K562 (cell line): ENCODE results near the gene PHYH. TPM values are rescaled to one million over a fixed set of nuclear protein-coding genes. Genes with fewer than 3 reads are reported as not detected.
A peak's percentile ranks its signal among the peaks of the same experiment; 100 is the strongest.

Source experiments
- ADNP ChIP-seq: fragments of 200-800 bp; sonication (Bioruptor generic); IDR thresholded peaks from 2 replicates; pipeline ENCODE4 v1.6.1; 2016; ENCODE audit warnings: missing genetic modification characterization, missing compliant biosample characterization
- CAMTA2 ChIP-seq: fragments of 250-450 bp; sonication (Bioruptor Pico); conservative IDR thresholded peaks from 2 replicates; pipeline ENCODE4 v1.5.1; 2022
- CTCFL ChIP-seq: IDR thresholded peaks from 2 replicates; pipeline ENCODE4 v1.6.1; 2011; ENCODE audit warnings: borderline replicate concordance, low read depth, mild to moderate bottlenecking, moderate library complexity, low read length; ENCODE audit not compliant: insufficient read depth, poor library complexity, severe bottlenecking
- DMBX1 ChIP-seq: fragments of 250-450 bp; sonication (Bioruptor Pico); IDR thresholded peaks from 2 replicates; pipeline ENCODE4 v1.8.0; 2022; ENCODE audit warnings: inconsistent platforms, mild to moderate bottlenecking, moderate library complexity, borderline replicate concordance
- KDM1A ChIP-seq, 2 experiments: fragments of 450-650 bp; IDR thresholded peaks; 2 replicates each; pipeline ENCODE4 v1.6.1; 2016; ENCODE audit warnings: mild to moderate bottlenecking in 2 of 2
- KDM5B ChIP-seq: fragments of 200-600 bp; sonication (generic); IDR thresholded peaks from 2 replicates; pipeline ENCODE4 v1.6.1; 2012; ENCODE audit warnings: low read depth, mild to moderate bottlenecking, moderate library complexity, low read length, control low read depth, inconsistent platforms; ENCODE audit not compliant: insufficient replicate concordance
- NCOR1 ChIP-seq: fragments of 450-650 bp; IDR thresholded peaks from 2 replicates; pipeline ENCODE4 v1.6.1; 2016; ENCODE audit warnings: mild to moderate bottlenecking, moderate library complexity
- NR2C1 ChIP-seq, 2 experiments: fragments of 450-650 bp; IDR thresholded peaks; 2 replicates each; pipeline ENCODE4 v1.6.1; 2017; ENCODE audit warnings: mild to moderate bottlenecking in 2 of 2, antibody characterized with exemption in 1 of 2, inconsistent platforms in 1 of 2, missing compliant biosample characterization in 1 of 2, missing genetic modification characterization in 1 of 2
- RAD21 ChIP-seq, 2 experiments: fragments of 250-450 bp in 1 of 2; fragments of 450-650 bp in 1 of 2; sonication (Bioruptor Pico) in 1 of 2; formaldehyde crosslinking in 1 of 2; IDR thresholded peaks in 1 of 2; conservative IDR thresholded peaks in 1 of 2; 2 replicates each; pipeline versions ENCODE4 v1.4.0 to v1.8.0; 2020 to 2022; ENCODE audit warnings: mild to moderate bottlenecking in 2 of 2, moderate library complexity in 1 of 2
- RBFOX2 ChIP-seq: fragments of 200-400 bp; formaldehyde crosslinking; IDR thresholded peaks from 2 replicates; pipeline ENCODE4 v1.6.1; 2017; ENCODE audit warnings: low read depth, mild to moderate bottlenecking, low read length, moderate library complexity
- RCOR1 ChIP-seq, 2 experiments: IDR thresholded peaks; 2 replicates each; pipeline ENCODE4 v1.6.1; 2012; ENCODE audit warnings: low read depth in 2 of 2, low read length in 2 of 2, borderline replicate concordance in 1 of 2, improper control_type of control experiment in 1 of 2
- SMAD4 ChIP-seq: fragments of 250-450 bp; sonication (Bioruptor Pico); conservative IDR thresholded peaks from 2 replicates; pipeline ENCODE4 v1.8.0; 2021; ENCODE audit warnings: inconsistent platforms, mild to moderate bottlenecking, moderate library complexity
- ZNF384 ChIP-seq: IDR thresholded peaks from 2 replicates; pipeline ENCODE4 v1.6.1; 2012; ENCODE audit warnings: low read depth, low read length, improper control_type of control experiment
- ZNF395 ChIP-seq: fragments of 200-800 bp; sonication (Bioruptor generic); IDR thresholded peaks from 2 replicates; pipeline ENCODE4 v1.6.1; 2017; ENCODE audit warnings: missing genetic modification characterization, missing compliant biosample characterization
- ZNF695 ChIP-seq: fragments of 450-650 bp; formaldehyde crosslinking; IDR thresholded peaks from 2 replicates; pipeline ENCODE4 v1.4.0; 2020; ENCODE audit warnings: mild to moderate bottlenecking, moderate library complexity
- polyA plus RNA-seq, 8 experiments: library from polyadenylated mRNA; depleted of rRNA in 4 of 8; stranded (reverse) in 5 of 8; unstranded in 3 of 8; fragments of >200 nt; fragmentation: Nextera tagmentation in 2 of 8; fragmentation: Illumina TruSeq in 1 of 8; extraction: Ambion mirVana in 2 of 8; extraction: Trizol in 1 of 8; gene quantifications; 2 replicates each; pipeline versions ENCODE4 v1.2.1 to v1.2.3, GENCODE V29; 2011 to 2014; ENCODE audit warnings: inconsistent platforms in 1 of 8, missing spikeins in 1 of 8
- total RNA-seq, 7 experiments: library from RNA; depleted of rRNA in 6 of 7; stranded (reverse); fragments of >200 nt in 6 of 7; fragmentation: Illumina TruSeq in 2 of 7; extraction: Trizol in 2 of 7; gene quantifications; 2 replicates each; pipeline versions ENCODE4 v1.2.1 to v1.2.3, GENCODE V29; 2011 to 2021; ENCODE audit warnings: low replicate concordance in 1 of 7
- TF ChIP-seq, protein P1 (sequence below): sonication (generic); formaldehyde crosslinking; IDR thresholded peaks from 2 replicates; pipeline ENCODE4 v1.8.0; 2022; ENCODE audit warnings: missing genetic modification reagents, mild to moderate bottlenecking, moderate library complexity, borderline replicate concordance
- TF ChIP-seq, protein P2 (sequence below), 3 experiments: IDR thresholded peaks in 2 of 3; conservative IDR thresholded peaks in 1 of 3; 2 replicates each; pipeline ENCODE4 v1.5.1; 2011 to 2012; ENCODE audit warnings: low read length in 3 of 3, mild to moderate bottlenecking in 3 of 3, control low read depth in 2 of 3, improper control_type of control experiment in 1 of 3, inconsistent platforms in 1 of 3, low read depth in 1 of 3, mixed read lengths in 1 of 3, moderate library complexity in 1 of 3; ENCODE audit not compliant: insufficient read depth in 2 of 3
- TF ChIP-seq, protein P3 (sequence below): fragments of 200-800 bp; sonication (Bioruptor generic); IDR thresholded peaks from 2 replicates; pipeline ENCODE4 v1.6.1; 2017; ENCODE audit warnings: missing genetic modification characterization, missing compliant biosample characterization

PHYH gene
- total and polyA plus RNA-seq, 9 of the 15 experiments (the other 6 are each of a cell fraction or from before 2014, with no cell fraction given) = 3.8 to 6.9 (median 5.7) TPM

- TF ChIP-seq, protein P1, sequence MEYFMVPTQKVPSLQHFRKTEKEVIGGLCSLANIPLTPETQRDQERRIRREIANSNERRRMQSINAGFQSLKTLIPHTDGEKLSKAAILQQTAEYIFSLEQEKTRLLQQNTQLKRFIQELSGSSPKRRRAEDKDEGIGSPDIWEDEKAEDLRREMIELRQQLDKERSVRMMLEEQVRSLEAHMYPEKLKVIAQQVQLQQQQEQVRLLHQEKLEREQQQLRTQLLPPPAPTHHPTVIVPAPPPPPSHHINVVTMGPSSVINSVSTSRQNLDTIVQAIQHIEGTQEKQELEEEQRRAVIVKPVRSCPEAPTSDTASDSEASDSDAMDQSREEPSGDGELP = peak; percentile 40; the same call in 1 of the 2 replicates
- TF ChIP-seq CTCFL (peak; percentile 23), CAMTA2 (CRISPR knock-in tag) (no peak), SMAD4 (peak; percentile 21; the same call in 1 of the 2 replicates), ZNF384 (0 out of 2 replicates have a peak, but pooled peaks have one; percentile 25), RCOR1 (IDR thresholded peaks at IDR 0.05; ENCODE audit: borderline replicate concordance in 1 of 2, low read depth in 2 of 2, low read length in 2 of 2) (peak; percentile 7 to 65; a peak in 3 of 4 replicates), KDM5B (no peak), RAD21 (CRISPR knock-in tag; conservative IDR thresholded peaks at IDR 0.05 in 1 of 2, IDR thresholded peaks at IDR 0.05 in 1 of 2) (peak; percentile 43 to 78), NR2C1 (IDR thresholded peaks at IDR 0.05) (peak; percentile 67), NR2C1 (tag; IDR thresholded peaks at IDR 0.05) (peak; percentile 69), DMBX1 (no peak), NCOR1 (peak; percentile 46), RBFOX2 (peak; percentile 34; the same call in 1 of the 2 replicates), ADNP (no peak), KDM1A (IDR thresholded peaks at IDR 0.05) (peak; percentile 12 to 32; a peak in 1 of 4 replicates), ZNF695 (no peak), ZNF395 (peak; percentile 45; the same call in 1 of the 2 replicates)
- TF ChIP-seq, protein P2, sequence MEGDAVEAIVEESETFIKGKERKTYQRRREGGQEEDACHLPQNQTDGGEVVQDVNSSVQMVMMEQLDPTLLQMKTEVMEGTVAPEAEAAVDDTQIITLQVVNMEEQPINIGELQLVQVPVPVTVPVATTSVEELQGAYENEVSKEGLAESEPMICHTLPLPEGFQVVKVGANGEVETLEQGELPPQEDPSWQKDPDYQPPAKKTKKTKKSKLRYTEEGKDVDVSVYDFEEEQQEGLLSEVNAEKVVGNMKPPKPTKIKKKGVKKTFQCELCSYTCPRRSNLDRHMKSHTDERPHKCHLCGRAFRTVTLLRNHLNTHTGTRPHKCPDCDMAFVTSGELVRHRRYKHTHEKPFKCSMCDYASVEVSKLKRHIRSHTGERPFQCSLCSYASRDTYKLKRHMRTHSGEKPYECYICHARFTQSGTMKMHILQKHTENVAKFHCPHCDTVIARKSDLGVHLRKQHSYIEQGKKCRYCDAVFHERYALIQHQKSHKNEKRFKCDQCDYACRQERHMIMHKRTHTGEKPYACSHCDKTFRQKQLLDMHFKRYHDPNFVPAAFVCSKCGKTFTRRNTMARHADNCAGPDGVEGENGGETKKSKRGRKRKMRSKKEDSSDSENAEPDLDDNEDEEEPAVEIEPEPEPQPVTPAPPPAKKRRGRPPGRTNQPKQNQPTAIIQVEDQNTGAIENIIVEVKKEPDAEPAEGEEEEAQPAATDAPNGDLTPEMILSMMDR (IDR thresholded peaks at IDR 0.05 in 2 of 3, conservative IDR thresholded peaks at IDR 0.05 in 1 of 3; ENCODE audit: insufficient read depth in 2 of 3, low read depth in 1 of 3, low read length in 3 of 3) = peak; percentile 77 to 91 (median 78)
- TF ChIP-seq, protein P3, sequence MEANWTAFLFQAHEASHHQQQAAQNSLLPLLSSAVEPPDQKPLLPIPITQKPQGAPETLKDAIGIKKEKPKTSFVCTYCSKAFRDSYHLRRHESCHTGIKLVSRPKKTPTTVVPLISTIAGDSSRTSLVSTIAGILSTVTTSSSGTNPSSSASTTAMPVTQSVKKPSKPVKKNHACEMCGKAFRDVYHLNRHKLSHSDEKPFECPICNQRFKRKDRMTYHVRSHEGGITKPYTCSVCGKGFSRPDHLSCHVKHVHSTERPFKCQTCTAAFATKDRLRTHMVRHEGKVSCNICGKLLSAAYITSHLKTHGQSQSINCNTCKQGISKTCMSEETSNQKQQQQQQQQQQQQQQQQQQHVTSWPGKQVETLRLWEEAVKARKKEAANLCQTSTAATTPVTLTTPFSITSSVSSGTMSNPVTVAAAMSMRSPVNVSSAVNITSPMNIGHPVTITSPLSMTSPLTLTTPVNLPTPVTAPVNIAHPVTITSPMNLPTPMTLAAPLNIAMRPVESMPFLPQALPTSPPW (CRISPR knock-in tag) = peak; percentile 73
These were observed 28.2 kb downstream of the PHYH start (continued) for GRCh38 chr10:13271552-13272163.
